Measurements from ENCODE around the gene IDE.

DNA sequence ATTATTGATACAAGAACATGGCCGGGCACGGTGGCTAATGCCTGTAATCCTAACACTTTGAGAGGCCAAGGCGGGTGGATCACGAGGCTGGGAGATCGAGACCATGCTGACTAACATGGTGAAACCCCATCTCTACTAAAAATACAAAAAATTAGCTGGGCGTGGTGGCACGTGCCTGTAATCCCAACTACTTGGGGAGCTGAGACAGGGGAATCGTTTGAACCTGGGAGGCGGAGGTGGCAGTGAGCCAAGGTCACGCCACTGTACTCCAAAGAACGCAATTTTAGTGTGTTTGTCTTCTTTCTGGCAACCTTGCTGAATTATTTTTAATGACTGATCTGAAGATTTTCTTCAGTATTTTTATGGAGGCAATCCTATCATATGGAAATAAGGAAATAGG lies 46.2 kb downstream of the IDE start:
- no peak for TF ChIP-seq POLR2A (IDR thresholded peaks at IDR 0.05)
- TF ChIP-seq, protein P1, sequence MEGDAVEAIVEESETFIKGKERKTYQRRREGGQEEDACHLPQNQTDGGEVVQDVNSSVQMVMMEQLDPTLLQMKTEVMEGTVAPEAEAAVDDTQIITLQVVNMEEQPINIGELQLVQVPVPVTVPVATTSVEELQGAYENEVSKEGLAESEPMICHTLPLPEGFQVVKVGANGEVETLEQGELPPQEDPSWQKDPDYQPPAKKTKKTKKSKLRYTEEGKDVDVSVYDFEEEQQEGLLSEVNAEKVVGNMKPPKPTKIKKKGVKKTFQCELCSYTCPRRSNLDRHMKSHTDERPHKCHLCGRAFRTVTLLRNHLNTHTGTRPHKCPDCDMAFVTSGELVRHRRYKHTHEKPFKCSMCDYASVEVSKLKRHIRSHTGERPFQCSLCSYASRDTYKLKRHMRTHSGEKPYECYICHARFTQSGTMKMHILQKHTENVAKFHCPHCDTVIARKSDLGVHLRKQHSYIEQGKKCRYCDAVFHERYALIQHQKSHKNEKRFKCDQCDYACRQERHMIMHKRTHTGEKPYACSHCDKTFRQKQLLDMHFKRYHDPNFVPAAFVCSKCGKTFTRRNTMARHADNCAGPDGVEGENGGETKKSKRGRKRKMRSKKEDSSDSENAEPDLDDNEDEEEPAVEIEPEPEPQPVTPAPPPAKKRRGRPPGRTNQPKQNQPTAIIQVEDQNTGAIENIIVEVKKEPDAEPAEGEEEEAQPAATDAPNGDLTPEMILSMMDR (IDR thresholded peaks at IDR 0.05) = no peak
- TF ChIP-seq EP300 (IDR thresholded peaks at IDR 0.05) = no peak
